GM23338 (cell line): Measurements from ENCODE around the gene AGAP1. TPM values are rescaled to one million over a fixed set of nuclear protein-coding genes. Genes with fewer than 3 reads are reported as not detected.

Experiments used
- ATAC-seq: fragments of 200-7000 bp; cut with Tn5 transposase; 3 replicates; pipeline ENCODE4 v1.9.1; 2020
- DNase-seq: peaks from one replicate; pipeline ENCODE4 v3.0.0-alpha.2; 2015; ENCODE audit warnings: low spot score
- H2AFZ ChIP-seq: fragments of 200-600 bp; sonication (generic); 2 replicates; pipeline ENCODE4 v1.8.0; 2016; ENCODE audit warnings: antibody characterized with exemption, mild to moderate bottlenecking, moderate library complexity
- H3F3A ChIP-seq: fragments of 200-600 bp; sonication (generic); replicated peaks from 2 replicates; pipeline ENCODE4 v1.8.0; 2017; ENCODE audit warnings: antibody characterized with exemption, mixed run types, low read depth
- H3K27ac ChIP-seq: fragments of 200-600 bp; sonication (generic); 2 replicates; pipeline ENCODE4 v1.6.1; 2016; ENCODE audit warnings: low read depth
- H3K27me3 ChIP-seq: fragments of 200-600 bp; sonication (generic); 2 replicates; pipeline ENCODE4 v1.8.0; 2016; ENCODE audit warnings: mild to moderate bottlenecking, mixed run types, moderate library complexity; ENCODE audit not compliant: insufficient read depth
- H3K36me3 ChIP-seq: fragments of 200-600 bp; sonication (generic); 2 replicates; pipeline ENCODE4 v1.8.0; 2016; ENCODE audit warnings: mild to moderate bottlenecking; ENCODE audit not compliant: insufficient read depth
- H3K4me1 ChIP-seq: fragments of 200-600 bp; sonication (generic); 2 replicates; pipeline ENCODE4 v1.8.0; 2016; ENCODE audit warnings: mild to moderate bottlenecking, moderate library complexity; ENCODE audit not compliant: insufficient read depth
- H3K4me2 ChIP-seq: fragments of 200-600 bp; sonication (generic); 2 replicates; pipeline ENCODE4 v1.7.1; 2017; ENCODE audit warnings: mixed run types
- H3K4me3 ChIP-seq: fragments of 200-600 bp; sonication (generic); 2 replicates; pipeline ENCODE4 v1.6.1; 2016; ENCODE audit warnings: mixed run types
- H3K79me2 ChIP-seq: fragments of 200-600 bp; sonication (generic); replicated peaks from 2 replicates; pipeline ENCODE4 v1.8.0; 2017; ENCODE audit warnings: mild to moderate bottlenecking; ENCODE audit not compliant: insufficient read depth
- H3K9me2 ChIP-seq: fragments of 200-600 bp; sonication (generic); 2 replicates; pipeline ENCODE4 v1.8.0; 2017; ENCODE audit not compliant: insufficient read depth
- H4K20me1 ChIP-seq: fragments of 200-600 bp; sonication (generic); replicated peaks from 2 replicates; pipeline ENCODE4 v1.8.0; 2017; ENCODE audit warnings: mild to moderate bottlenecking; ENCODE audit not compliant: insufficient read depth
- H3K27ac Mint-ChIP-seq: 2 replicates; pipeline ENCODE4 v1.8.0; 2020; ENCODE audit warnings: inconsistent platforms, mild to moderate bottlenecking, moderate library complexity, mixed read lengths
- H3K27me3 Mint-ChIP-seq: 3 replicates; pipeline ENCODE4 v1.8.0; 2022; ENCODE audit warnings: low read depth, mild to moderate bottlenecking, moderate library complexity, mixed read lengths, inconsistent platforms; ENCODE audit not compliant: insufficient read depth, poor library complexity
- H3K36me3 Mint-ChIP-seq: 3 replicates; pipeline ENCODE4 v1.8.0; 2021; ENCODE audit warnings: low read depth, mild to moderate bottlenecking, inconsistent platforms, moderate library complexity, mixed read lengths
- H3K4me1 Mint-ChIP-seq: 3 replicates; pipeline ENCODE4 v1.8.0; 2020; ENCODE audit warnings: mild to moderate bottlenecking, inconsistent platforms, mixed read lengths
- H3K4me3 Mint-ChIP-seq: 3 replicates; pipeline ENCODE4 v1.8.0; 2021; ENCODE audit warnings: moderate library complexity, mild to moderate bottlenecking, inconsistent platforms, mixed read lengths
- H3K9me3 Mint-ChIP-seq: 3 replicates; pipeline ENCODE4 v1.8.0; 2020; ENCODE audit warnings: moderate library complexity, mild to moderate bottlenecking, inconsistent platforms, mixed read lengths
- ETS1 ChIP-seq: IDR thresholded peaks from 2 replicates; pipeline ENCODE4 v1.6.1; 2016; ENCODE audit warnings: antibody characterized with exemption
- EZH2 ChIP-seq: fragments of 200-600 bp; sonication (generic); IDR thresholded peaks from one replicate; pipeline ENCODE4 v1.8.0; 2017; ENCODE audit warnings: antibody characterized with exemption, mild to moderate bottlenecking, low read depth; ENCODE audit not compliant: unreplicated experiment
- REST ChIP-seq: IDR thresholded peaks from one replicate; pipeline ENCODE4 v1.6.1; 2018; ENCODE audit warnings: antibody characterized with exemption; ENCODE audit not compliant: unreplicated experiment
- STAT1 ChIP-seq: IDR thresholded peaks from one replicate; pipeline ENCODE4 v1.6.1; 2016; ENCODE audit warnings: antibody characterized with exemption; ENCODE audit not compliant: unreplicated experiment
- ZNF462 ChIP-seq: fragments of 250-450 bp; sonication (Bioruptor Pico); IDR thresholded peaks from 2 replicates; pipeline ENCODE4 v1.5.0; 2020; ENCODE audit warnings: mild to moderate bottlenecking, moderate library complexity
- polyA plus RNA-seq: library from polyadenylated mRNA; unstranded; fragments of >200 nt; fragmentation: Nextera tagmentation; extraction: Ambion mirVana; gene quantifications from 2 replicates; pipeline ENCODE4 v1.2.1, GENCODE V29; 2016
- total RNA-seq: library from RNA; depleted of rRNA; stranded (reverse); fragments of >200 nt; shearing (Covaris generic); gene quantifications from 2 replicates; pipeline ENCODE4 v1.2.3, GENCODE V29; 2014
- TF ChIP-seq, protein P1 (sequence below), 2 experiments: fragments of 200-600 bp in 1 of 2; sonication (generic) in 1 of 2; conservative IDR thresholded peaks; 2 replicates each; pipeline versions ENCODE4 v1.5.1 to v1.6.1; 2016 to 2017; ENCODE audit warnings: antibody characterized with exemption in 2 of 2, low read depth in 2 of 2, mild to moderate bottlenecking in 2 of 2, moderate library complexity in 1 of 2

Gene AGAP1
- total and polyA plus RNA-seq, 2 experiments from 2014 or later, result 13.3 to 27.9 TPM

- Mint-ChIP-seq H3K36me3 (no peaks in the 10 kb centered on the region), H3K27me3 (no peaks in the 10 kb centered on the region), H3K9me3 (no peaks in the 10 kb centered on the region), H3K27ac (no peak overlapping the region), H3K4me3 (no peak overlapping the region), H3K4me1 (peaks cover 24% of the 10 kb centered on the region)
- Histone ChIP-seq H3K9me2 (no peaks in the 10 kb centered on the region), H3K36me3 (no peaks in the 10 kb centered on the region), H3F3A (no peaks in the 10 kb centered on the region), H3K4me2 (no peak overlapping the region), H4K20me1 (no peaks in the 10 kb centered on the region), H3K4me3 (no peak overlapping the region), H2AFZ (no peak overlapping the region), H3K4me1 (peaks cover 13% of the 10 kb centered on the region; the same call in 1 of the 2 replicates), H3K27me3 (no peaks in the 10 kb centered on the region), H3K27ac (no peak overlapping the region), H3K79me2 (no peaks in the 10 kb centered on the region)
- ATAC-seq (no peak), DNase-seq (no peak)
- TF ChIP-seq REST (no peak), ZNF462 (CRISPR knock-in tag) (no peak), STAT1 (no peak), ETS1 (no peak), EZH2 (no peak)
- TF ChIP-seq, protein P1, sequence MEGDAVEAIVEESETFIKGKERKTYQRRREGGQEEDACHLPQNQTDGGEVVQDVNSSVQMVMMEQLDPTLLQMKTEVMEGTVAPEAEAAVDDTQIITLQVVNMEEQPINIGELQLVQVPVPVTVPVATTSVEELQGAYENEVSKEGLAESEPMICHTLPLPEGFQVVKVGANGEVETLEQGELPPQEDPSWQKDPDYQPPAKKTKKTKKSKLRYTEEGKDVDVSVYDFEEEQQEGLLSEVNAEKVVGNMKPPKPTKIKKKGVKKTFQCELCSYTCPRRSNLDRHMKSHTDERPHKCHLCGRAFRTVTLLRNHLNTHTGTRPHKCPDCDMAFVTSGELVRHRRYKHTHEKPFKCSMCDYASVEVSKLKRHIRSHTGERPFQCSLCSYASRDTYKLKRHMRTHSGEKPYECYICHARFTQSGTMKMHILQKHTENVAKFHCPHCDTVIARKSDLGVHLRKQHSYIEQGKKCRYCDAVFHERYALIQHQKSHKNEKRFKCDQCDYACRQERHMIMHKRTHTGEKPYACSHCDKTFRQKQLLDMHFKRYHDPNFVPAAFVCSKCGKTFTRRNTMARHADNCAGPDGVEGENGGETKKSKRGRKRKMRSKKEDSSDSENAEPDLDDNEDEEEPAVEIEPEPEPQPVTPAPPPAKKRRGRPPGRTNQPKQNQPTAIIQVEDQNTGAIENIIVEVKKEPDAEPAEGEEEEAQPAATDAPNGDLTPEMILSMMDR (conservative IDR thresholded peaks at IDR 0.05; ENCODE audit: low read depth in 2 of 2), result no peak
These were observed 579.4 kb downstream of the AGAP1 start for GRCh38 chr2:236073246-236073645.
